Natural killer cell (primary cell): ENCODE measurements around the gene TMEM119. TPM values are rescaled to one million over a fixed set of nuclear protein-coding genes. Genes with fewer than 3 reads are reported as not detected.

Experiments
- ATAC-seq, 3 donors: fragments of 150-1000 bp in 2 of 3; fragments of 200-7000 bp in 1 of 3; cut with Tn5 transposase; 1 replicate in 1 of 3; 2 replicates in 2 of 3; pipeline ENCODE4 v1.10.0; 2021; ENCODE audit warnings: mild to moderate bottlenecking in 2 of 3, moderate library complexity in 2 of 3
- DNase-seq, 2 donors: peaks; one replicate each; pipeline versions ENCODE4 v3.0.0 to v3.0.0-alpha.2; 2013 to 2021; ENCODE audit warnings: mixed read lengths in 1 of 2
- H3K27ac ChIP-seq: one replicate; pipeline ENCODE4 v1.5.1; 2013; ENCODE audit warnings: mild to moderate bottlenecking, low read length
- H3K27me3 ChIP-seq: one replicate; pipeline ENCODE4 v1.6.1; 2013; ENCODE audit warnings: low read length; ENCODE audit not compliant: control insufficient read depth, insufficient read depth
- H3K36me3 ChIP-seq: one replicate; pipeline ENCODE4 v1.6.1; 2013; ENCODE audit warnings: low read length; ENCODE audit not compliant: control insufficient read depth, insufficient read depth
- H3K4me1 ChIP-seq: one replicate; pipeline ENCODE4 v1.6.1; 2013; ENCODE audit warnings: low read length; ENCODE audit not compliant: control insufficient read depth, insufficient read depth
- H3K4me3 ChIP-seq: one replicate; pipeline ENCODE4 v1.5.1; 2013; ENCODE audit warnings: low read length
- H3K9me3 ChIP-seq: one replicate; pipeline ENCODE4 v1.6.1; 2013; ENCODE audit warnings: low read length; ENCODE audit not compliant: control insufficient read depth, insufficient read depth
- H3K27ac Mint-ChIP-seq, 2 donors: one replicate each; pipeline ENCODE4 v1.8.0; 2022; ENCODE audit warnings: mild to moderate bottlenecking in 2 of 2, mixed read lengths in 2 of 2, moderate library complexity in 1 of 2
- H3K27me3 Mint-ChIP-seq, 2 donors: one replicate each; pipeline ENCODE4 v1.8.0; 2022; ENCODE audit warnings: low read depth in 2 of 2, mixed read lengths in 2 of 2
- H3K36me3 Mint-ChIP-seq: one replicate; pipeline ENCODE4 v1.8.0; 2022; ENCODE audit warnings: mixed read lengths
- H3K4me1 Mint-ChIP-seq, 2 donors: one replicate each; pipeline ENCODE4 v1.8.0; 2022; ENCODE audit warnings: mixed read lengths in 2 of 2
- H3K4me3 Mint-ChIP-seq: one replicate; pipeline ENCODE4 v1.8.0; 2022; ENCODE audit warnings: mild to moderate bottlenecking, moderate library complexity, mixed read lengths
- H3K9me3 Mint-ChIP-seq, 2 donors: one replicate each; pipeline ENCODE4 v1.8.0; 2022; ENCODE audit warnings: mixed read lengths in 2 of 2
- CTCF ChIP-seq: fragments of 200-600 bp; IDR thresholded peaks from one replicate; pipeline ENCODE4 v1.8.0; 2022; ENCODE audit warnings: antibody characterized with exemption
- WGBS: methylation state at CpG from one replicate; pipeline ENCODE4 v1.1.7; 2013; ENCODE audit warnings: missing lambda C conversion rate; ENCODE audit not compliant: insufficient coverage; 5-methylcytosine and 5-hydroxymethylcytosine counted together
- intact Hi-C: fragments of 100-400 bp; cut with micrococcal nuclease; formaldehyde crosslinking; loops from one replicate; pipeline ENCODE4 v1.14.2; 2022
- total RNA-seq, 4 donors: library from RNA; stranded (reverse); fragments of 120-200 nt in 1 of 4; gene quantifications; one replicate each; pipeline versions ENCODE4 v1.2.3 to v1.2.4, GENCODE V29; 2013 to 2022

The TMEM119 gene
- total RNA-seq, 3 donors from 2014 or later (not counting 1 experiment from before 2014, with no cell fraction given): 0.70 to 3.4 (median 0.71) TPM

DNA sequence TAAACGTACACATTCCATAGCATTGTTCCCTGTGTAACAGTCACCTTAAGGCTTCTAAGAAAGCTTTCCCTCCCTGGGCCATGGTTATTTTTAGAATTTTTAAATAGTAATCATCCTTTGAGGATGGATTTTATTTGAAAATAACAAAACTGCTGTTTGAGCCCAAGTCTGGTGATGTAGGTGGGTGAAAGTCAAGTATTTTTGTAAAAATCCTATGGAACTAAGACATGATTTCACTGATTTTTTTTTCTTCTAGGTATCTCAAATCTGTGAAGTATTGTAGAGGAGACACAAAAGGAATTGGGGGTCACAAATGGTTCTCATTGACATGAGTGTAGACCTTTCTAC, 34.1 kb downstream of the TMEM119 start:
- ATAC-seq: no peak
- peaks cover 36% of the 10 kb centered on the region for H3K4me1 ChIP-seq
- H3K27me3 Mint-ChIP-seq: no peaks in the 10 kb centered on the region
- H3K27ac ChIP-seq: peak overlapping the region; percentile 96
- no peak overlapping the region for H3K4me3 ChIP-seq
- intact Hi-C loops: loop anchor here (1.0 to 10.0 kb wide), 9 partner anchors 55 to 530 kb away; partner anchors contain the start of genes ALKBH2 and SELPLG
- H3K4me3 Mint-ChIP-seq: no peak overlapping the region
- H3K4me1 Mint-ChIP-seq: peaks cover 33 to 34% of the 10 kb centered on the region in 2 donors
- no CpG with 5 or more reads among the region's 1 CpG for WGBS
- TF ChIP-seq CTCF: no peak
- no peaks in the 10 kb centered on the region for H3K9me3 ChIP-seq
- peak overlapping the region; percentile 99 to 100 for H3K27ac Mint-ChIP-seq
- DNase-seq: no peak
- H3K36me3 Mint-ChIP-seq: peaks cover 19% of the 10 kb centered on the region
- no peaks in the 10 kb centered on the region for H3K27me3 ChIP-seq
- peaks cover 47% of the 10 kb centered on the region for H3K36me3 ChIP-seq
- no peaks in the 10 kb centered on the region for H3K9me3 Mint-ChIP-seq

DNA sequence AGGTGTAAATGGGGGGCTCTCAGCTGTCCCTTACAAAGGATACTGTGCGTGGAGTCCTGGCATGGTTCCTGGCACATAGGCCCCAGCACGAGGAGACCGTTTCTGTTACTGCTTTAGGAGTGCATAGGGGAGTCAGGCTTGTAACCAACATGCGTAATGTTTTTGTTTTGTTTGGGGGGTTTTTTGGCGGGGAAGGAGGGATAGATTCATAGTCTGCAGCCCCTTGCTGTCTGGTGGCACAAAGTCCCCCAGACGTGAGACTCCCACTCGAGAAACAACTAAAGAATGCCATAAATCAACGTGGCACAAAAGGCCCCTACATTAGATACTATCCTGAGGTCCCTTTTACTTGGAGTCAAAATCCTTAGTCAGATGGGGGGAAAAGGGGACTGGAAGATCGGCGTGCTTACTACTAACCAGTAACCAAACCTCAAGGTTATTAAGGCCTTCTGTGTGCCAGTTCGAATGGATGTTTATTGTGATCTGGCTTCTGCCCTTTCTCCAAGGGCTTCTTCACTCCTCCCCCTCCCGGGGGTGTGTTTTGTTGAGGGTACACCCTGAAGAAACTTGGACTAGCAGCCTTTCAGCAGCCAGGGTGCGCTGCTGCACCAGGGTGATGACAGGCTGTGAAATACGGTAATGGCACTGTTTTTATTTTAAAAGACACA, 34.6 kb downstream of the TMEM119 start:
- Histone ChIP-seq H3K27me3 (no peaks in the 10 kb centered on the region), H3K9me3 (no peaks in the 10 kb centered on the region), H3K4me1 (peaks cover 36% of the 10 kb centered on the region), H3K36me3 (peaks cover 42% of the 10 kb centered on the region), H3K27ac (peak overlapping the region; percentile 96), H3K4me3 (peak overlapping the region; percentile 97)
- intact Hi-C loops: loop anchor here (1.0 to 10.0 kb wide), 9 partner anchors 55 to 530 kb away; partner anchors contain the start of genes ALKBH2 and SELPLG
- peak; percentile 78 to 93 for DNase-seq
- Mint-ChIP-seq H3K27me3 (no peaks in the 10 kb centered on the region), H3K27ac (peak overlapping the region; percentile 99 to 100), H3K4me1 (peaks cover 35% of the 10 kb centered on the region in 2 donors), H3K4me3 (peak overlapping the region; percentile 100), H3K36me3 (peaks cover 14% of the 10 kb centered on the region), H3K9me3 (no peaks in the 10 kb centered on the region)
- peak; percentile 56 to 74 (median 58) for ATAC-seq
- WGBS: 2% methylated on average over 9 of the region's 14 CpGs
- TF ChIP-seq CTCF: peak; percentile 88

GRCh38 chr12:108562348-108563135, 35.3 kb downstream of the TMEM119 start, which contains the start of gene ISCU:
Gene ISCU (plus strand): TSS chr12:108562596. CDS start chr12:108562623, 27 bp downstream.
- Histone ChIP-seq H3K27me3 (no peaks in the 10 kb centered on the region), H3K9me3 (no peaks in the 10 kb centered on the region), H3K36me3 (peaks cover 34% of the 10 kb centered on the region), H3K4me1 (peaks cover 38% of the 10 kb centered on the region), H3K4me3 (peak within 1 kb of the TSS; percentile 97), H3K27ac (peak within 1 kb of the TSS; percentile 96)
- no peak for TF ChIP-seq CTCF
- Mint-ChIP-seq H3K9me3 (no peaks in the 10 kb centered on the region), H3K27me3 (no peaks in the 10 kb centered on the region), H3K36me3 (peaks cover 6% of the 10 kb centered on the region), H3K27ac (peak within 1 kb of the TSS; percentile 99 to 100), H3K4me3 (peak within 1 kb of the TSS; percentile 100), H3K4me1 (peaks cover 39 to 42% of the 10 kb centered on the region in 2 donors)
- peak; percentile 76 to 92 (median 77) for ATAC-seq
- DNase-seq: peak; percentile 99 to 100
- intact Hi-C loops: loop anchor here (1.0 to 10.0 kb wide), 9 partner anchors 56 to 531 kb away; partner anchors contain the start of genes ALKBH2 and SELPLG
- WGBS: under 1% methylated on average over 72 of the region's 72 CpGs
